Endothelial cell of umbilical vein (primary cell): ENCODE measurements around the gene BTAF1. TPM values are rescaled to one million over a fixed set of nuclear protein-coding genes. Genes with fewer than 3 reads are reported as not detected.

Experiments used
- BruUV-seq: library from RNA; stranded (reverse); fragments of 400-500 nt; replicated peaks from 2 replicates; lab custom pipeline; 2021; lab: Mats Ljungman, UMichigan
- CTCF ChIA-PET: fragments of 300-600, 350-600 bp; sonication (Branson Sonifier 250); formaldehyde crosslinking; loops from one replicate; lab custom pipeline; 2021; ENCODE audit warnings: antibody characterized with exemption, inconsistent platforms; lab: Charles Lee
- POLR2A ChIA-PET: fragments of 300-600, 350-600 bp; sonication (Branson Sonifier 250); formaldehyde crosslinking; loops from one replicate; lab custom pipeline; 2021; ENCODE audit warnings: antibody characterized with exemption, inconsistent platforms; lab: Charles Lee
- DNase-seq: peaks from one replicate; pipeline ENCODE4 v3.0.0-alpha.2; 2011; ENCODE audit warnings: low read depth, low spot score
- FAIRE-seq: peaks from 2 replicates; lab custom pipeline; 2011; peaks lifted over from hg19 to GRCh38; lab: Jason Lieb, UNC
- H2AFZ ChIP-seq: 2 replicates; pipeline ENCODE4 v1.6.0; 2012; ENCODE audit warnings: low read depth, low read length, control low read depth, inconsistent platforms
- H3K27ac ChIP-seq: 2 replicates; pipeline ENCODE4 v1.5.1; 2011; ENCODE audit warnings: low read depth, mild to moderate bottlenecking, control low read depth, low read length, moderate library complexity; ENCODE audit not compliant: insufficient read depth
- H3K27me3 ChIP-seq, 2 experiments: 2 replicates each; pipeline versions ENCODE4 v1.6.0 to v1.6.1; 2011; ENCODE audit warnings: low read length in 2 of 2, mixed read lengths in 1 of 2; ENCODE audit not compliant: control insufficient read depth in 2 of 2, insufficient read depth in 2 of 2
- H3K36me3 ChIP-seq, 2 experiments: 2 replicates in 1 of 2; 3 replicates in 1 of 2; pipeline ENCODE4 v1.5.1; 2011; ENCODE audit warnings: low read length in 2 of 2, mild to moderate bottlenecking in 1 of 2, moderate library complexity in 1 of 2; ENCODE audit not compliant: control insufficient read depth in 2 of 2, insufficient read depth in 2 of 2; ENCODE audit errors: extremely low read depth in 1 of 2
- H3K4me1 ChIP-seq: 3 replicates; pipeline ENCODE4 v1.5.1; 2011; ENCODE audit warnings: mild to moderate bottlenecking, low read length; ENCODE audit not compliant: control insufficient read depth, insufficient read depth; ENCODE audit errors: extremely low read depth
- H3K4me2 ChIP-seq: 2 replicates; pipeline ENCODE4 v1.6.1; 2011; ENCODE audit warnings: low read length, control low read depth, mixed read lengths; ENCODE audit not compliant: insufficient read depth
- H3K4me3 ChIP-seq, 3 experiments: fragments of 200-600 bp in 1 of 3; sonication (generic), shearing (Covaris generic) in 1 of 3; replicated peaks in 1 of 3; 2 replicates each; pipeline ENCODE4 v1.5.1; 2011 to 2016; ENCODE audit warnings: control low read depth in 3 of 3, low read length in 3 of 3, mild to moderate bottlenecking in 2 of 3, inconsistent platforms in 1 of 3, low read depth in 1 of 3, moderate library complexity in 1 of 3; ENCODE audit not compliant: insufficient read depth in 1 of 3
- H3K79me2 ChIP-seq: 2 replicates; pipeline ENCODE4 v1.6.0; 2012; ENCODE audit warnings: low read length, inconsistent platforms; ENCODE audit not compliant: control insufficient read depth, insufficient read depth
- H3K9ac ChIP-seq: replicated peaks from 2 replicates; pipeline ENCODE3; 2011; ENCODE audit warnings: low read length, control low read depth; ENCODE audit not compliant: insufficient read depth; ENCODE audit errors: extremely low read depth
- H3K9me1 ChIP-seq: replicated peaks from 3 replicates; pipeline ENCODE4 v1.6.0; 2011; ENCODE audit warnings: mild to moderate bottlenecking, low read length; ENCODE audit not compliant: control insufficient read depth, insufficient read depth; ENCODE audit errors: extremely low read depth
- H3K9me3 ChIP-seq: replicated peaks from 2 replicates; pipeline ENCODE4 v1.5.1; 2012; ENCODE audit warnings: low read length, inconsistent platforms; ENCODE audit not compliant: control insufficient read depth, insufficient read depth
- H4K20me1 ChIP-seq: replicated peaks from 2 replicates; pipeline ENCODE3; 2011; ENCODE audit warnings: mild to moderate bottlenecking, low read length; ENCODE audit not compliant: control insufficient read depth, insufficient read depth; ENCODE audit errors: extremely low read depth
- CTCF ChIP-seq, 2 donors: IDR thresholded peaks; 1 replicate in 1 of 2; 2 replicates in 1 of 2; pipeline ENCODE4 v1.5.1; 2011; ENCODE audit warnings: low read length in 2 of 2, mild to moderate bottlenecking in 2 of 2, moderate library complexity in 2 of 2, control low read depth in 1 of 2, inconsistent platforms in 1 of 2, low read depth in 1 of 2; ENCODE audit not compliant: insufficient read depth in 1 of 2; ENCODE audit errors: extremely low read depth in 1 of 2
- EZH2 ChIP-seq: IDR thresholded peaks from 2 replicates; pipeline ENCODE4 v1.6.1; 2012; ENCODE audit warnings: borderline replicate concordance, low read depth, mild to moderate bottlenecking, moderate library complexity, low read length, inconsistent platforms; ENCODE audit not compliant: severe bottlenecking
- FOS ChIP-seq: IDR thresholded peaks from 2 replicates; pipeline ENCODE4 v1.6.1; 2011; ENCODE audit warnings: mild to moderate bottlenecking, low read length, moderate library complexity, borderline replicate concordance; ENCODE audit not compliant: insufficient read depth
- GATA2 ChIP-seq: IDR thresholded peaks from 2 replicates; pipeline ENCODE4 v1.7.0; 2011; ENCODE audit warnings: low read depth, mild to moderate bottlenecking, moderate library complexity, mixed read lengths, low read length; ENCODE audit not compliant: insufficient read length, insufficient read depth
- JUN ChIP-seq: IDR thresholded peaks from 2 replicates; pipeline ENCODE4 v1.6.1; 2011; ENCODE audit warnings: borderline replicate concordance, low read depth; ENCODE audit not compliant: insufficient read length, insufficient read depth
- MYC ChIP-seq: IDR thresholded peaks from one replicate; pipeline ENCODE4 v1.6.1; 2011; ENCODE audit warnings: mild to moderate bottlenecking, low read depth, low read length
- POLR2A ChIP-seq: IDR thresholded peaks from 2 replicates; pipeline ENCODE4 v1.6.1; 2012; ENCODE audit warnings: low read depth, mild to moderate bottlenecking, control low read depth, low read length
- POLR2AphosphoS5 ChIP-seq: IDR thresholded peaks from 2 replicates; pipeline ENCODE4 v1.6.1; 2012; ENCODE audit warnings: low read depth, mild to moderate bottlenecking, control low read depth, low read length, moderate library complexity; ENCODE audit not compliant: insufficient read depth
- dilution Hi-C: fragments of 300-500 bp; cut with MboI; formaldehyde crosslinking; loops from one replicate; pipeline ENCODE4 v1.15.0; 2019; ENCODE audit warnings: low sequenced_read_pairs; ENCODE audit not compliant: extremely low pct_ligation_motif_present
- intact Hi-C: fragments of 100-400 bp; cut with micrococcal nuclease; formaldehyde crosslinking; loops from one replicate; pipeline ENCODE4 v1.10.0; 2022
- polyA plus RNA-seq, 4 experiments: library from polyadenylated mRNA; depleted of rRNA in 3 of 4; stranded (reverse) in 3 of 4; unstranded in 1 of 4; fragments of >200 nt; gene quantifications; 2 replicates each; pipeline versions ENCODE4 v1.2.1 to v1.2.3, GENCODE V29; 2011 to 2012; ENCODE audit warnings: missing spikeins in 1 of 4
- total RNA-seq: library from RNA; stranded (reverse); gene quantifications from 2 replicates; pipeline ENCODE4 v1.2.3, GENCODE V29; 2021
- TF ChIP-seq, protein P1 (sequence below): IDR thresholded peaks from 2 replicates; pipeline ENCODE4 v1.6.1; 2011; ENCODE audit not compliant: insufficient read depth, insufficient read length

Gene BTAF1
- total and polyA plus RNA-seq, 2 donors (not counting 3 experiments of a cell fraction or from before 2014, with no cell fraction given): 9.9 to 23.1 TPM

GRCh38 chr10:91919651-91920050 is 3.9 kb upstream of the BTAF1 start:
- Histone ChIP-seq H3K4me1 (peaks cover 5% of the 10 kb centered on the region), H3K9me3 (no peaks in the 10 kb centered on the region), H3K4me2 (no peak overlapping the region), H2AFZ (no peak overlapping the region), H3K9me1 (no peaks in the 10 kb centered on the region), H3K27ac (no peak overlapping the region), H4K20me1 (no peaks in the 10 kb centered on the region), H3K9ac (no peak overlapping the region), H3K27me3 (peaks cover 2 to 4% of the 10 kb centered on the region in 2 experiments), H3K36me3 (no peaks in the 10 kb centered on the region), H3K4me3 (no peak overlapping the region), H3K79me2 (peaks cover 8% of the 10 kb centered on the region)
- no TSS peak for BruUV-seq
- no peak for FAIRE-seq
- no peak for DNase-seq
- CTCF ChIA-PET: interaction anchor here (1.0 kb wide), 1 partner anchor 123 kb away, joined by 3 read pairs; no protein-coding TSS in a partner anchor
- POLR2A ChIA-PET: no interaction called here
- TF ChIP-seq FOS: no peak
- no peak for TF ChIP-seq GATA2
- TF ChIP-seq EZH2: no peak
- no peak for TF ChIP-seq POLR2AphosphoS5
- no peak for TF ChIP-seq MYC
- TF ChIP-seq JUN: no peak
- TF ChIP-seq, protein P1, sequence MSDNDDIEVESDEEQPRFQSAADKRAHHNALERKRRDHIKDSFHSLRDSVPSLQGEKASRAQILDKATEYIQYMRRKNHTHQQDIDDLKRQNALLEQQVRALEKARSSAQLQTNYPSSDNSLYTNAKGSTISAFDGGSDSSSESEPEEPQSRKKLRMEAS: no peak
- no peak for TF ChIP-seq POLR2A
- TF ChIP-seq CTCF (IDR thresholded peaks at IDR 0.05; ENCODE audit: extremely low read depth in 1 of 2, insufficient read depth in 1 of 2, low read depth in 1 of 2, low read length in 2 of 2): no peak
- dilution Hi-C loops: no loop called here
- intact Hi-C loops: loop anchor here (5.0 kb wide), 2 partner anchors 122 to 512 kb away; partner anchors contain the start of gene TNKS2
